K562 (cell line): Measurements from ENCODE around the gene GTPBP8. TPM values are rescaled to one million over a fixed set of nuclear protein-coding genes. Genes with fewer than 3 reads are reported as not detected.

Source experiments
- CXXC5 ChIP-seq: fragments of 250-450 bp; sonication (Bioruptor Pico); IDR thresholded peaks from 2 replicates; pipeline ENCODE4 v1.8.0; 2022; ENCODE audit warnings: inconsistent platforms, mild to moderate bottlenecking, moderate library complexity
- DMBX1 ChIP-seq: fragments of 250-450 bp; sonication (Bioruptor Pico); IDR thresholded peaks from 2 replicates; pipeline ENCODE4 v1.8.0; 2022; ENCODE audit warnings: inconsistent platforms, mild to moderate bottlenecking, moderate library complexity, borderline replicate concordance
- FOXJ2 ChIP-seq: fragments of 200-800 bp; sonication (Bioruptor generic); IDR thresholded peaks from 2 replicates; pipeline ENCODE4 v1.6.1; 2016; ENCODE audit warnings: missing genetic modification characterization, missing compliant biosample characterization
- FOXK2 ChIP-seq, 2 experiments: fragments of 450-650 bp; IDR thresholded peaks in 1 of 2; conservative IDR thresholded peaks in 1 of 2; 2 replicates each; pipeline ENCODE4 v1.6.1; 2016; ENCODE audit warnings: low read depth in 2 of 2, mild to moderate bottlenecking in 1 of 2
- KLF6 ChIP-seq: fragments of 250-450 bp; sonication (Bioruptor Pico); IDR thresholded peaks from 2 replicates; pipeline ENCODE4 v1.4.0; 2020; ENCODE audit warnings: mild to moderate bottlenecking, moderate library complexity, borderline replicate concordance
- MTA3 ChIP-seq: fragments of 450-650 bp; formaldehyde crosslinking; IDR thresholded peaks from 2 replicates; pipeline ENCODE4 v1.6.1; 2017; ENCODE audit warnings: mild to moderate bottlenecking, borderline replicate concordance
- NR2C2 ChIP-seq, 2 experiments: fragments of 200-800 bp in 1 of 2; sonication (Bioruptor generic) in 1 of 2; sonication (generic) in 1 of 2; formaldehyde crosslinking in 1 of 2; IDR thresholded peaks; 2 replicates each; pipeline versions ENCODE4 v1.6.1 to v1.8.0; 2016 to 2022; ENCODE audit warnings: mild to moderate bottlenecking in 1 of 2, missing compliant biosample characterization in 1 of 2, missing genetic modification characterization in 1 of 2, missing genetic modification reagents in 1 of 2
- PCBP2 ChIP-seq: fragments of 200-400 bp; formaldehyde crosslinking; IDR thresholded peaks from 2 replicates; pipeline ENCODE4 v1.6.1; 2018; ENCODE audit warnings: low read length, low read depth, mild to moderate bottlenecking, moderate library complexity; ENCODE audit not compliant: poor library complexity, severe bottlenecking
- TRIM24 ChIP-seq, 2 experiments: fragments of 450-650 bp; IDR thresholded peaks; 2 replicates each; pipeline ENCODE4 v1.6.1; 2016
- ZBTB34 ChIP-seq: fragments of 250-450 bp; sonication (Bioruptor Pico); IDR thresholded peaks from 2 replicates; pipeline ENCODE4 v1.8.0; 2021; ENCODE audit warnings: mild to moderate bottlenecking, moderate library complexity
- ZEB2 ChIP-seq: fragments of 450-650 bp; IDR thresholded peaks from 2 replicates; pipeline ENCODE4 v1.6.1; 2016
- ZNF253 ChIP-seq: fragments of 250-450 bp; sonication (Bioruptor Pico); conservative IDR thresholded peaks from 2 replicates; pipeline ENCODE4 v1.6.1; 2021; ENCODE audit warnings: mild to moderate bottlenecking
- ZNF766 ChIP-seq: fragments of 200-800 bp; sonication (Bioruptor generic); conservative IDR thresholded peaks from 2 replicates; pipeline ENCODE4 v1.6.1; 2016; ENCODE audit warnings: missing genetic modification characterization, missing compliant biosample characterization
- polyA plus RNA-seq, 8 experiments: library from polyadenylated mRNA; depleted of rRNA in 4 of 8; stranded (reverse) in 5 of 8; unstranded in 3 of 8; fragments of >200 nt; fragmentation: Nextera tagmentation in 2 of 8; fragmentation: Illumina TruSeq in 1 of 8; extraction: Ambion mirVana in 2 of 8; extraction: Trizol in 1 of 8; gene quantifications; 2 replicates each; pipeline versions ENCODE4 v1.2.1 to v1.2.3, GENCODE V29; 2011 to 2014; ENCODE audit warnings: inconsistent platforms in 1 of 8, missing spikeins in 1 of 8
- total RNA-seq, 7 experiments: library from RNA; depleted of rRNA in 6 of 7; stranded (reverse); fragments of >200 nt in 6 of 7; fragmentation: Illumina TruSeq in 2 of 7; extraction: Trizol in 2 of 7; gene quantifications; 2 replicates each; pipeline versions ENCODE4 v1.2.1 to v1.2.3, GENCODE V29; 2011 to 2021; ENCODE audit warnings: low replicate concordance in 1 of 7
- TF ChIP-seq, protein P1 (sequence below): sonication (generic); formaldehyde crosslinking; IDR thresholded peaks from 2 replicates; pipeline ENCODE4 v1.8.1; 2023; ENCODE audit warnings: mild to moderate bottlenecking, missing genetic modification reagents
- TF ChIP-seq, protein P2 (sequence below): fragments of 450-650 bp; IDR thresholded peaks from 2 replicates; pipeline ENCODE4 v1.6.1; 2018; ENCODE audit not compliant: partially characterized antibody

Gene GTPBP8
- total and polyA plus RNA-seq, 9 of the 15 experiments (the other 6 are each of a cell fraction or from before 2014, with no cell fraction given): 14.0 to 33.3 (median 20.8) TPM

DNA sequence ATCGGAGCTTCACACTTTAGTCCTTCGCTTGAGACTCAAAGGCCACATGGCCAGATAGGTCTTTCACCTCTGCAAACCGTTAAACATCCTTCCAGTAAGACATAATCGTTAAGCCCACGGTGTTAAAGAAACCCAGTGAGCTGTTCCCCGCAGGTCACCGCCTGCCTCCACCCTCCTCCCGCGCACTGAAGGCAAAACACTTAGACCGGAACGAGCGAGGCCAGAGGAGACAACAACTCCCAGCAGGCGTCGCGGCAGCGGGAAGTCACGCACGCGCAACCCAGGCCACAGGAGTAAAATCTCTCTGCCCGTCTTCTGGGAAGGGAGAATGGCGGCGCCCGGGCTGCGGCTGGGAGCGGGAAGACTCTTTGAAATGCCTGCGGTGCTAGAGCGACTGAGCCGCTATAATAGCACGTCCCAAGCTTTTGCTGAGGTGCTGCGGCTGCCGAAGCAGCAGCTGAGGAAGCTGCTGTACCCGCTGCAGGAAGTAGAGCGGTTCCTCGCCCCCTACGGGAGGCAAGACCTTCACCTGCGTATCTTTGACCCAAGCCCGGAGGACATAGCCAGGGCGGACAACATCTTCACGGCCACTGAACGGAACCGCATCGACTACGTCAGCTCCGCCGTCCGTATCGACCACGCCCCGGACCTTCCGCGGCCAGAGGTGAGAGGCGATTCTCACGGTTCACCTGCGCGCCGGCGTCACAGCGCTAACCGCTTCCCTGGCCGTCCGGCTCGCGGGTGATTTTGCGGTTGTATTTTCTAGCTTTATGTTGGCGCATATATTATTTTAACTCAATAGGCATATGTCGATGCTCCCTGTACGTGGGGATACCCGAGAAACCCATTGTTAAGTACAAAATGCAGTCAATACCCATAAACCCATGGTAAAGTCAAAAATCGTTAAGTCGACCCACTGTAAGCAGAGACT is at the start of gene GTPBP8 (continued):
- no peak for TF ChIP-seq ZNF253 (CRISPR knock-in tag)
- peak; percentile 93 for TF ChIP-seq ZEB2
- TF ChIP-seq TRIM24 (IDR thresholded peaks at IDR 0.05): peak in 1 of 2 experiments; percentile 56; a peak in 1 of 4 replicates
- TF ChIP-seq FOXK2 (conservative IDR thresholded peaks at IDR 0.05 in 1 of 2, IDR thresholded peaks at IDR 0.05 in 1 of 2; ENCODE audit: low read depth in 2 of 2): peak; percentile 48 to 75; a peak in 2 of 4 replicates
- 0 out of 2 replicates have a peak, but pooled peaks have one; percentile 7 for TF ChIP-seq DMBX1 (CRISPR knock-in tag)
- peak; percentile 79 for TF ChIP-seq CXXC5 (CRISPR knock-in tag)
- TF ChIP-seq KLF6 (CRISPR knock-in tag): no peak
- TF ChIP-seq PCBP2: no peak
- TF ChIP-seq, protein P1, sequence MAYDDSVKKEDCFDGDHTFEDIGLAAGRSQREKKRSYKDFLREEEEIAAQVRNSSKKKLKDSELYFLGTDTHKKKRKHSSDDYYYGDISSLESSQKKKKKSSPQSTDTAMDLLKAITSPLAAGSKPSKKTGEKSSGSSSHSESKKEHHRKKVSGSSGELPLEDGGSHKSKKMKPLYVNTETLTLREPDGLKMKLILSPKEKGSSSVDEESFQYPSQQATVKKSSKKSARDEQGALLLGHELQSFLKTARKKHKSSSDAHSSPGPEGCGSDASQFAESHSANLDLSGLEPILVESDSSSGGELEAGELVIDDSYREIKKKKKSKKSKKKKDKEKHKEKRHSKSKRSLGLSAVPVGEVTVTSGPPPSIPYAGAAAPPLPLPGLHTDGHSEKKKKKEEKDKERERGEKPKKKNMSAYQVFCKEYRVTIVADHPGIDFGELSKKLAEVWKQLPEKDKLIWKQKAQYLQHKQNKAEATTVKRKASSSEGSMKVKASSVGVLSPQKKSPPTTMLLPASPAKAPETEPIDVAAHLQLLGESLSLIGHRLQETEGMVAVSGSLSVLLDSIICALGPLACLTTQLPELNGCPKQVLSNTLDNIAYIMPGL (CRISPR knock-in tag): no peak
- no peak for TF ChIP-seq ZBTB34 (CRISPR knock-in tag)
- peak; percentile 27; the same call in 1 of the 2 replicates for TF ChIP-seq NR2C2 (CRISPR knock-in tag; IDR thresholded peaks at IDR 0.05)
- TF ChIP-seq NR2C2 (tag; IDR thresholded peaks at IDR 0.05): peak; percentile 93
- TF ChIP-seq ZNF766: peak; percentile 82; the same call in 1 of the 2 replicates
- TF ChIP-seq, protein P2, sequence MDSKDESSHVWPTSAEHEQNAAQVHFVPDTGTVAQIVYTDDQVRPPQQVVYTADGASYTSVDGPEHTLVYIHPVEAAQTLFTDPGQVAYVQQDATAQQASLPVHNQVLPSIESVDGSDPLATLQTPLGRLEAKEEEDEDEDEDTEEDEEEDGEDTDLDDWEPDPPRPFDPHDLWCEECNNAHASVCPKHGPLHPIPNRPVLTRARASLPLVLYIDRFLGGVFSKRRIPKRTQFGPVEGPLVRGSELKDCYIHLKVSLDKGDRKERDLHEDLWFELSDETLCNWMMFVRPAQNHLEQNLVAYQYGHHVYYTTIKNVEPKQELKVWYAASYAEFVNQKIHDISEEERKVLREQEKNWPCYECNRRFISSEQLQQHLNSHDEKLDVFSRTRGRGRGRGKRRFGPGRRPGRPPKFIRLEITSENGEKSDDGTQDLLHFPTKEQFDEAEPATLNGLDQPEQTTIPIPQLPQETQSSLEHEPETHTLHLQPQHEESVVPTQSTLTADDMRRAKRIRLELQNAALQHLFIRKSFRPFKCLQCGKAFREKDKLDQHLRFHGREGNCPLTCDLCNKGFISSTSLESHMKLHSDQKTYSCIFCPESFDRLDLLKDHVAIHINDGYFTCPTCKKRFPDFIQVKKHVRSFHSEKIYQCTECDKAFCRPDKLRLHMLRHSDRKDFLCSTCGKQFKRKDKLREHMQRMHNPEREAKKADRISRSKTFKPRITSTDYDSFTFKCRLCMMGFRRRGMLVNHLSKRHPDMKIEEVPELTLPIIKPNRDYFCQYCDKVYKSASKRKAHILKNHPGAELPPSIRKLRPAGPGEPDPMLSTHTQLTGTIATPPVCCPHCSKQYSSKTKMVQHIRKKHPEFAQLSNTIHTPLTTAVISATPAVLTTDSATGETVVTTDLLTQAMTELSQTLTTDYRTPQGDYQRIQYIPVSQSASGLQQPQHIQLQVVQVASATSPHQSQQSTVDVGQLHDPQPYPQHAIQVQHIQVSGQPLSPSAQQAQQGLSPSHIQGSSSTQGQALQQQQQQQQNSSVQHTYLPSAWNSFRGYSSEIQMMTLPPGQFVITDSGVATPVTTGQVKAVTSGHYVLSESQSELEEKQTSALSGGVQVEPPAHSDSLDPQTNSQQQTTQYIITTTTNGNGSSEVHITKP: peak; percentile 15
- TF ChIP-seq FOXJ2 (tag): no peak
- peak; percentile 69; the same call in 1 of the 2 replicates for TF ChIP-seq MTA3
